ENCODE results near the gene ITPR3.

ITPR3 gene

DNA sequence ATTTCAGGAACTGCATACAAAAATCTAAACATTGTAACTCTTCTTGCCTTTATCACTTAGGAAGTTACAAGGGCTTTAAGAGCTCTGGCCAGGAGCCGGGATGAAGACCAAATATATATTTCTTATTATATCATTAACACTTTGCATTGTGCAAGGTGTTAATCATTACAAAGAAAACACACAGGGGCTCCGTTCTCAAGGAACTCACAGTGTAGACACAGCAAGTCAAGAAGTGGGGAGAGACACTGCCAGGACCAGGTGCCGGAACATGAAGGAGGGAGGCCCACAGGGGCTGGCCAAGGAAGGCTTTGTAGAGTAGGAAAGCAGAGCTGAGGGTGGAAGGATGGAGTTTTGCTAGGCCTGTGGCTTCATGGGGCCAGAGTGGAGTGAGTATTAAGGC is 17.4 kb downstream of the ITPR3 start:
- DNase-seq (ENCODE audit: low spot score): no peak

- no peak for DNase-seq (ENCODE audit: low spot score)
Measured at GRCh38 chr6:33639559-33639958, 18.4 kb downstream of the ITPR3 start.

DNA sequence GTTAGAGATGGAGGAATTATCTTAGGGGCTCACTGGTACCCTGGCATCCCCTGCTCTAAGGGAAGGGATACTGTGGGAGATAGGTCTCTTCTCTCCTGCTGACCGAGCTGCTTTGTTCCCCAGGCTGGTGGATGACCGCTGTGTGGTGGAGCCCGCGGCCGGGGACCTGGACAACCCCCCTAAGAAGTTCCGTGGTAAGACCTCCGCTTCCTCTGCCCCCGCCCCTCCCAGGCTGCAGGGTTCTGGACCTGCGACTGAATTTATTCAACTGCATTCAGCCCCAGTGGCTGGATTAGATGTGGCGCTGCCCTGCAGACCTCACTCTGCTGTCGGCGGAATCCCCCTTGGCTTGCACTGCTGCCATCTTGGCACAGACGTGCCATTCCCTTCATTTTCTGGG is 19.2 kb downstream of the ITPR3 start:
- DNase-seq (ENCODE audit: low spot score): no peak

DNA sequence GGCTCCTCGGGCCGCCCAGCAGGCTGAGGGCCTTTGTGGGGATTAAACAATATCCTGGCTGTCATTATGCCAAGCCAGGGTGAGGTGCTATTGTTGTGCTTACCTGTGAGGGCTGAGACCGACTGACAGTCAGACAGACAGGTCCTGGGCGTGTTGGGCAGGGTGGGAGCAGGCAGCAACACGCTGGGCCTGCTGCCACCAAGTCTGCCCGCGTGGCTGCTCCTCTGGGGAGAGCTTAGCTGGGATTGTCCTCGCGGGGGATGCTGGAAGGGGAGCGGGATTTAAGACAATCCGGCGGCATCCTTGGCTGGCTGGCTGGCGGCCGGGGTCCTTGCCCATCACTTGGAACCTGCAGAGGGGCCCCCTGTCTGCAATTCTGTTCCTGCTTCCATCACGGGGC is 20.0 kb downstream of the ITPR3 start:
- DNase-seq (ENCODE audit: low spot score): no peak

DNA sequence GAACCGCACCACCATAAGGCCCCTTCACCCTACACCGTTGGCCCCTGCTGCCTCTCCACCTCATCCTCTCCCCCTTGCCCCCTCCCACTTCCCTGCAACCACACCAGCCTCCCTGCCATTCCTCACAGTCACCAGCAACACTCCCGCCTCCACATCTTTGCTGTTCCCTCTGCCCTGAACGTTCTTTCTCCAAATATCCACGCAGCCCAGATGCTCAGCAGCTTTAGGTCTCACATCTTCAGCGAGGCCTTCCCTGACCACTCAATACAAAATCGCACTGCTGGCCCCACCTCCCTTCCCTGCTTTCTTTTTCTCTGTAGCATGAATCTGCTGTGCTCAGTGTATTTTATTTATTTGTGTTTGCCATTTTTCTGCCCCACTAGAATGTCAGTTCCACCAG is 20.5 kb downstream of the ITPR3 start:
- no peak for DNase-seq (ENCODE audit: low spot score)

- DNase-seq (ENCODE audit: low spot score): no peak
Measured at GRCh38 chr6:33642897-33643296, 21.8 kb downstream of the ITPR3 start.

DNA sequence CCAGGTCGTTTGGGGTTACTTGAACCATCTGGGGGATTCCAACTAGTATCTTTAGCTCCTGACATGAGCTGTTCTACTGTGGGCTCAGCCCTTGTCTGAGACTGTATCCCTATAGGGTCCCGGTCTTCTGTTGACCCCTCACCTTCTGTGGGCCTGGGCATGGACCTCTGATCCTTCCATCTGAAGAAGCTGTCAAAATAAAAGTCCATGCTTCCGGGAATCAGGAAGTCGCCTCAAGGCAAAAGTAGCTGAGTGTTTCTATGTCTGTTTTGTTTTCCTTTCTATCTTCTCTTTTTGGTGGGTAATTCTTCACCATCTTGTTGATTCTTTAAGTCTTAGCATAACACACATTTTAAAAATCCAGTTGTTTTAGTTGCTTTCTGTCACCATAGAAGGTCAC is 30.3 kb downstream of the ITPR3 start:
- DNase-seq (ENCODE audit: low spot score): no peak

DNA sequence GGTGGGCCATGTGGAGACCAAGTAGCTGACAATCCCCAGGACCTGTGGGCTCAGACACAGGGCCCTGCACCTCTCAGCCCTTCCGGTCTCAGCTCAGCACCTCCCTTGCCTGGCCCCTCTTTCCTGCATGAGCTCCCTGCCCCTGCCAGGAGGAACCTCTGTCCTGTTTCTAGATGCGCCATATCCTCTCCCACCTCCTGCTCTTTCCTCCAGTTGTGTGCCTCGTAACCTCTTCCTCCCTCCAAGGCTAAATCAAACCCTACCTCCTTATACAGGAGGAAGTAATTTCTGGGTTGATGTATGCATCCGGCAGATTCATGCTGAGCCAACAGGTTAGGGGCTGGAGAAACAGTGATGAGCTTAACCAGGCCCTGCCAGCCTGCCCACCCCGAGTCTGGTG is 30.9 kb downstream of the ITPR3 start:
- no peak for DNase-seq (ENCODE audit: low spot score)

- DNase-seq (ENCODE audit: low spot score): no peak
Measured at GRCh38 chr6:33654831-33655554, 33.9 kb downstream of the ITPR3 start.

GRCh38 chr6:33656844-33657243 is 35.7 kb downstream of the ITPR3 start:
- no peak for DNase-seq (ENCODE audit: low spot score)

GRCh38 chr6:33658982-33659689 is 38.0 kb downstream of the ITPR3 start:
- no peak for DNase-seq (ENCODE audit: low spot score)

DNA sequence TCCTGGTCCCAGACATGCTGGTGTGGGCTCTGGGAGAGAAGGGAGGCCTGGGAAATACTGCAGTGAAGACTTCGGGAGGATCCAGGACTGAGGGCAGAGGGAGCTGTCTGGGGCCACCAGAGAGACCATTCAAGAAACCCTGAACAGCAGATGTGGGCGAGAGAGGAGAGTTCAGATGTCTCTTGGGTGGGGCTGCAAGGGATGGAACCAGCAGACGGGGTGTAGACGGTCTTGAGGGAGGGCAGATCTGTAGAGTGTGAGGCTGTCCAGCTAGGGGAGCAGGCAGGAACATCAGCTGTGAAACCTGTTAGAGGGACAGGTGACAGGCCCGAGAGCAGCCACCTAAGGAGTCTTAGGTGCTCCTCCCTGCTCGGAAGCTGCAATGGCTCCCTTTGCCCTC is 38.9 kb downstream of the ITPR3 start:
- DNase-seq (ENCODE audit: low spot score): no peak

DNA sequence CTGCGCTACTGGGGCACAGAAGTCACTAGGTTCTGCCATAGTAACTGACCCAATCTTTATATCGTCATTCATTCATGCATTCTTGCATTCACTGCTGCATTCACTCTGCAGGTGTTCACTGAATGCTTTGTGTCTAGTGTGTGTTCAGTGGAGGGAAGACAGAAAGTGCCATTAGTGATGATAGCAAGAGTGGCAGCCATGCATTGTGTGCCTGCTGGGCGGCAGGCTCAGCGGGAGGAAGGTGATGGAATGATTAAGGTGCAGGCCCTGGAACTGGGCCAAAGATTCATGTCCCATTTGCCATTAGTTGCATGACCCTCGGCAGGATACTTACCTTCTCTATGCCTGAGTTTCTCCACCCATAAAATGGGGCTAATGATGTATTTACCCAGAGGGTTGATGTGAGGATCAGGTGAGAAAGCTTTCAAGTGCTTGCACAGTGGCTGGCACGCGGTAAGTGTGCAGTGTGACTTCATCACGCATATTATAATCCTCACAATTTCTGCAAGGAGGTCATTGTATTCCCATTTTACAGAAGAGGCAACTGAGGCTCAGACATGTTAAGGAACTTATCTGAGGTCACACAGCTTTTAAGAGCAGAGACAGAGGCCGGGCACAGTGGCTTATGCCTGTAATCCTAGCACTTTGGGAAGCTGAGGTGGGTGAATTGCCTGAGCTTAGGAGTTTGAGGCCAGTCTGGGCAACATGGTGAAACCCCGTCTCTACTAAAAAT is 40.1 kb downstream of the ITPR3 start:
- no peak for DNase-seq (ENCODE audit: low spot score)

- no peak for DNase-seq (ENCODE audit: low spot score)
Measured at GRCh38 chr6:33662318-33662717, 41.2 kb downstream of the ITPR3 start.

- no peak for DNase-seq (ENCODE audit: low spot score)
Measured at GRCh38 chr6:33663028-33663427, 41.9 kb downstream of the ITPR3 start.

GRCh38 chr6:33663727-33664449 is 42.8 kb downstream of the ITPR3 start:
- DNase-seq (ENCODE audit: low spot score): no peak

DNA sequence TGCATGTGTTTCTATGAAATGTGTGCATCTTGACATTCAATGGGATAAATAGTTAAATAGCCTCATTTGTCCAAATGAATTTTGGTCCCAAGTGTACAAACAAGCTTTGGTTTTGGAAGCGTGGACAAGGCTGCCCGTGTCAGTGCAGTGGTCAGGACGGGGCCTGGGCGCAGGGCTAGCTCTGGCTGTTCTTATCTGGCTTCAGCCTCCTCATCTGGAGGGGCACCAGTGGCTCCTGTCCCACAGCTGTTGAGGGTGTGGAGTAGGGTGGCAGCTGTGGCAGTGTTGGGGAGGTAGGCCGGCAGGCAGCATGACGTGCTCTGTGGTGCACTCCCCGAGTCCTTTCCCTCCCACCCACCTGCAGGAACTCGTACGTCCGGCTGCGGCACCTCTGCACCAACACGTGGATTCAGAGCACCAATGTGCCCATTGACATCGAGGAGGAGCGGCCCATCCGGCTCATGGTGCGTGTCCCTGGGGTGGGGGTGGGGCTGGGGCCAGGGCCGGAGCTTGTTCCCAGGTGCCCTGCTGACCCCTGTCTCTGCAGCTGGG is 43.5 kb downstream of the ITPR3 start:
- DNase-seq (ENCODE audit: low spot score): no peak

GRCh38 chr6:33665957-33666356 is 44.8 kb downstream of the ITPR3 start:
- no peak for DNase-seq (ENCODE audit: low spot score)

DNA sequence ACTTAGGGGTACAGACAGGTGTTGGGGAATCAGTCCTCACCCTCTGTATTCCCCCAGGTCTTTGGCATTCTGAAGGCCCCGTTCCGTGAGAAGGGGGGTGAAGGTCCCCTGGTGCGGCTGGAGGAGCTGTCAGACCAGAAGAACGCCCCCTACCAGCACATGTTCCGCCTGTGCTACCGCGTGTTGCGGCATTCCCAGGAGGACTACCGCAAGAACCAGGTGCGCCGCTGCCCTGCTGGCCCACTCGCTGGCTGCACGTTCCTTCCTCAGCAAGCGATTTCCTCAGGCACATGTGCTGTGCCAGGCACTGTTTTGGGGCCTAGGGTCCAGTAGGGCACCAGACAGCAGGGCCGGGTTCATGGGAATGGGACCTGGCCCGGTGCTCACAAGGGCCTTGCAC is 46.0 kb downstream of the ITPR3 start:
- no peak for DNase-seq (ENCODE audit: low spot score)

GRCh38 chr6:33667776-33668175 is 46.7 kb downstream of the ITPR3 start:
- DNase-seq (ENCODE audit: low spot score): no peak

DNA sequence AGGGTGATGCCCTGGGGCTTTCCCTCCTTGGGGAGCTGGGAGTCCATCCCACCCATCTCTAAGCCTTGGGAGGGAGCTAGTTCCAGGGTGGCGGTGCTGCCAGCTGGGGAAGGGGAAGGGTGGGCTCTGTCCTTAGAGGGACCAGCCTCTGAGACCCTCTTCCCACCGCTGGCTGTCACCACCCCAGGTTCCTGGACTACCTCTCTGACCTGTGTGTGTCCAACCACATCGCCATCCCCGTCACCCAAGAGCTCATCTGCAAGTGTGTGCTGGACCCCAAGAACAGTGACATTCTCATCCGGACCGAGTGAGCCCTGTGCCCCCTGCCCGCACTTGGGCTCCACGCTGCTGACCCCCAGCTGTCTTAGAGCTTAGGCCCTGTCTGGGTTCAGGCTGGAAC is 47.2 kb downstream of the ITPR3 start:
- no peak for DNase-seq (ENCODE audit: low spot score)

GRCh38 chr6:33668914-33669313 is 47.8 kb downstream of the ITPR3 start:
- no peak for DNase-seq (ENCODE audit: low spot score)
